Prostate gland (tissue), 2 donors: ENCODE measurements around the gene FAIM2.

Source experiments
- POLR2A ChIP-seq: fragments of 450-650 bp; IDR thresholded peaks from one replicate; pipeline ENCODE4 v1.6.1; 2016; ENCODE audit warnings: antibody characterized with exemption, mild to moderate bottlenecking
- TF ChIP-seq, protein P1 (sequence below), 4 experiments: fragments of 200-600 bp in 2 of 4; fragments of 450-650 bp in 2 of 4; sonication (generic) in 2 of 4; IDR thresholded peaks; 1 replicate in 3 of 4; 2 replicates in 1 of 4; pipeline ENCODE4 v1.5.1; 2016 to 2019; ENCODE audit warnings: antibody characterized with exemption in 4 of 4, mild to moderate bottlenecking in 2 of 4, moderate library complexity in 2 of 4

DNA sequence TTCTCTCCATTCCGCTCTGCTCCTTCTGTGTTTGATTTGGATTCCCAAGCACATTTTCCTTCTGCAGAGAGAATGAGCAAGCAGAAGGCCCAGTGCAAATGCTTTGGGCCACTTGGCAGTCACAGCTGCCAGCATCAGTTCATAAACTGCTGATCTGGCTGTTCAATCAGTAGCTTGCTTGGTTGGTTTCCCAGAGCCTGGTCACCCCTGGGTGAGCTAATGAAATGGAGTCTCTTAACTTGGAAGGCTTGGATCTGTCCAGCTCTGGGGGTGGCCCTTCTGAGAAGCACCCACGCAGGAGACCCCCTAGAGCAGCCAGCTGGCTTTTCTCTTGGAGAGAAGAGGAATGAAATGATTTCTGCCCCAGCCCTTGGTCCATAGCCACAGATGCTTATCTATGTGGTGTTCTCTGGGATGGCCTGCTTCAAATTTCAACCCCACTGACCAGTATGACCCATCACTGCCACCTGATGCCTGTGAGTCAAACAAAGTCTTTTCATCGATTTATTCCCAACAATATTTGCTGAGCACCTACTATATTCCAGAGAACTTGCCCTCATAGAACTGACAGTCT is 30.3 kb downstream of the FAIM2 start:
- no peak for TF ChIP-seq POLR2A
- TF ChIP-seq, protein P1, sequence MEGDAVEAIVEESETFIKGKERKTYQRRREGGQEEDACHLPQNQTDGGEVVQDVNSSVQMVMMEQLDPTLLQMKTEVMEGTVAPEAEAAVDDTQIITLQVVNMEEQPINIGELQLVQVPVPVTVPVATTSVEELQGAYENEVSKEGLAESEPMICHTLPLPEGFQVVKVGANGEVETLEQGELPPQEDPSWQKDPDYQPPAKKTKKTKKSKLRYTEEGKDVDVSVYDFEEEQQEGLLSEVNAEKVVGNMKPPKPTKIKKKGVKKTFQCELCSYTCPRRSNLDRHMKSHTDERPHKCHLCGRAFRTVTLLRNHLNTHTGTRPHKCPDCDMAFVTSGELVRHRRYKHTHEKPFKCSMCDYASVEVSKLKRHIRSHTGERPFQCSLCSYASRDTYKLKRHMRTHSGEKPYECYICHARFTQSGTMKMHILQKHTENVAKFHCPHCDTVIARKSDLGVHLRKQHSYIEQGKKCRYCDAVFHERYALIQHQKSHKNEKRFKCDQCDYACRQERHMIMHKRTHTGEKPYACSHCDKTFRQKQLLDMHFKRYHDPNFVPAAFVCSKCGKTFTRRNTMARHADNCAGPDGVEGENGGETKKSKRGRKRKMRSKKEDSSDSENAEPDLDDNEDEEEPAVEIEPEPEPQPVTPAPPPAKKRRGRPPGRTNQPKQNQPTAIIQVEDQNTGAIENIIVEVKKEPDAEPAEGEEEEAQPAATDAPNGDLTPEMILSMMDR (IDR thresholded peaks at IDR 0.05): no peak
